H1 (cell line): ENCODE results near the gene CD96. TPM values are rescaled to one million over a fixed set of nuclear protein-coding genes. Genes with fewer than 3 reads are reported as not detected.

Experiments
- CTCF ChIA-PET: fragments of 300-600 bp; sonication (Branson Sonifier 250); formaldehyde crosslinking; loops from one replicate; lab custom pipeline; 2021; ENCODE audit not compliant: partially characterized antibody; lab: Charles Lee
- POLR2A ChIA-PET: fragments of 300-600 bp; sonication (Branson Sonifier 250); formaldehyde crosslinking; loops from one replicate; lab custom pipeline; 2021; ENCODE audit warnings: inconsistent platforms; ENCODE audit not compliant: partially characterized antibody; lab: Charles Lee
- DNase-seq, 2 experiments: peaks; one replicate each; pipeline versions ENCODE4 v3.0.0 to v3.0.0-alpha.2; 2010 to 2022; ENCODE audit warnings: low spot score in 2 of 2, low read depth in 1 of 2, mixed read lengths in 1 of 2
- FAIRE-seq: peaks from 2 replicates; lab custom pipeline; 2011; peaks lifted over from hg19 to GRCh38; lab: Jason Lieb, UNC
- H2AFZ ChIP-seq: 2 replicates; pipeline ENCODE4 v1.8.1; 2012; ENCODE audit warnings: low read length, inconsistent platforms
- H2AK5ac ChIP-seq: 2 replicates; pipeline ENCODE4 v1.6.1; 2013; ENCODE audit warnings: low read depth, low read length
- H2BK120ac ChIP-seq: replicated peaks from 2 replicates; pipeline ENCODE3; 2013; ENCODE audit warnings: low read depth, low read length, inconsistent platforms
- H2BK12ac ChIP-seq: 2 replicates; pipeline ENCODE4 v1.6.1; 2013; ENCODE audit warnings: low read depth, low read length
- H2BK15ac ChIP-seq: 2 replicates; pipeline ENCODE4 v1.6.1; 2013; ENCODE audit warnings: low read length
- H2BK20ac ChIP-seq: 2 replicates; pipeline ENCODE4 v1.6.1; 2013; ENCODE audit warnings: low read length
- H2BK5ac ChIP-seq: 2 replicates; pipeline ENCODE4 v1.6.1; 2013; ENCODE audit warnings: low read depth, low read length
- H3K14ac ChIP-seq: 2 replicates; pipeline ENCODE4 v1.6.1; 2013; ENCODE audit warnings: inconsistent platforms; ENCODE audit not compliant: insufficient read length
- H3K18ac ChIP-seq: 2 replicates; pipeline ENCODE4 v1.6.1; 2013; ENCODE audit warnings: low read length; ENCODE audit errors: extremely low read depth
- H3K23ac ChIP-seq: 2 replicates; pipeline ENCODE4 v1.6.1; 2013; ENCODE audit warnings: inconsistent platforms; ENCODE audit not compliant: insufficient read length
- H3K23me2 ChIP-seq: 2 replicates; pipeline ENCODE4 v1.6.1; 2013; ENCODE audit warnings: low read depth, low read length
- H3K27ac ChIP-seq: 2 replicates; pipeline ENCODE4 v1.6.1; 2011; ENCODE audit warnings: low read depth, low read length, inconsistent platforms
- H3K27me3 ChIP-seq, 4 experiments: replicated peaks in 1 of 4; 1 replicate in 1 of 4; 2 replicates in 3 of 4; pipeline versions ENCODE4 v1.6.1 to v1.8.1; 2011 to 2013; ENCODE audit warnings: low read length in 3 of 4, mild to moderate bottlenecking in 3 of 4, inconsistent platforms in 2 of 4, mixed read lengths in 2 of 4, moderate library complexity in 1 of 4; ENCODE audit not compliant: control insufficient read depth in 3 of 4, insufficient read depth in 3 of 4; ENCODE audit errors: extremely low read depth in 1 of 4
- H3K36me3 ChIP-seq, 4 experiments: 2 replicates each; pipeline versions ENCODE4 v1.6.1 to v1.8.1; 2011 to 2013; ENCODE audit warnings: mild to moderate bottlenecking in 4 of 4, low read length in 3 of 4, moderate library complexity in 2 of 4, control low read depth in 1 of 4, inconsistent platforms in 1 of 4; ENCODE audit not compliant: insufficient read depth in 4 of 4, control insufficient read depth in 2 of 4
- H3K4ac ChIP-seq: replicated peaks from 2 replicates; pipeline ENCODE3; 2013; ENCODE audit warnings: low read length, low read depth, mixed read lengths, inconsistent platforms; ENCODE audit not compliant: insufficient read length
- H3K4me1 ChIP-seq, 4 experiments: replicated peaks in 1 of 4; 1 replicate in 1 of 4; 2 replicates in 3 of 4; pipeline versions ENCODE4 v1.6.1 to v1.8.1; 2011 to 2013; ENCODE audit warnings: low read length in 3 of 4, inconsistent platforms in 2 of 4, mixed read lengths in 1 of 4; ENCODE audit not compliant: insufficient read depth in 4 of 4, control insufficient read depth in 3 of 4
- H3K4me2 ChIP-seq, 2 experiments: 2 replicates each; pipeline versions ENCODE4 v1.6.1 to v1.8.1; 2011 to 2013; ENCODE audit warnings: low read depth in 2 of 2, low read length in 2 of 2, control low read depth in 1 of 2, inconsistent platforms in 1 of 2, mild to moderate bottlenecking in 1 of 2; ENCODE audit not compliant: insufficient read depth in 1 of 2
- H3K4me3 ChIP-seq, 4 experiments: fragments of 200-600, 300-600 bp in 1 of 4; sonication (generic), shearing (Covaris generic), sonication (Bioruptor Twin) in 1 of 4; 2 replicates each; pipeline versions ENCODE4 v1.5.1 to v1.8.1; 2011 to 2016; ENCODE audit warnings: low read length in 4 of 4, low read depth in 3 of 4, control low read depth in 2 of 4, inconsistent platforms in 2 of 4, mild to moderate bottlenecking in 2 of 4, mixed read lengths in 1 of 4, moderate library complexity in 1 of 4; ENCODE audit not compliant: insufficient read depth in 2 of 4; ENCODE audit errors: extremely low read depth in 1 of 4
- H3K56ac ChIP-seq: replicated peaks from 2 replicates; pipeline ENCODE3; 2013; ENCODE audit warnings: low read depth, mild to moderate bottlenecking, mixed read lengths, low read length, inconsistent platforms; ENCODE audit not compliant: insufficient read length
- H3K79me1 ChIP-seq: 2 replicates; pipeline ENCODE4 v1.6.1; 2013; ENCODE audit warnings: low read depth, low read length, control low read depth
- H3K79me2 ChIP-seq, 2 experiments: 2 replicates each; pipeline versions ENCODE4 v1.6.1 to v1.8.1; 2012 to 2013; ENCODE audit warnings: low read length in 2 of 2, mild to moderate bottlenecking in 2 of 2, inconsistent platforms in 1 of 2; ENCODE audit not compliant: insufficient read depth in 2 of 2, control insufficient read depth in 1 of 2
- H3K9ac ChIP-seq, 4 experiments: replicated peaks in 1 of 4; 1 replicate in 1 of 4; 2 replicates in 3 of 4; pipeline versions ENCODE4 v1.6.1 to v1.8.1; 2011 to 2013; ENCODE audit warnings: low read depth in 3 of 4, low read length in 3 of 4, control low read depth in 2 of 4, mild to moderate bottlenecking in 2 of 4, moderate library complexity in 2 of 4, inconsistent platforms in 1 of 4; ENCODE audit errors: extremely low read depth in 1 of 4
- H3K9me3 ChIP-seq, 2 experiments: 2 replicates each; pipeline versions ENCODE4 v1.6.1 to v1.8.1; 2012 to 2013; ENCODE audit warnings: mild to moderate bottlenecking in 2 of 2, moderate library complexity in 2 of 2, control low read depth in 1 of 2, inconsistent platforms in 1 of 2, low read depth in 1 of 2, low read length in 1 of 2, mixed read lengths in 1 of 2; ENCODE audit not compliant: insufficient read depth in 2 of 2
- H4K20me1 ChIP-seq, 2 experiments: replicated peaks in 1 of 2; 2 replicates each; pipeline versions ENCODE3 to v1.8.1; 2011 to 2013; ENCODE audit warnings: inconsistent platforms in 2 of 2, low read length in 2 of 2, mild to moderate bottlenecking in 1 of 2; ENCODE audit not compliant: insufficient read depth in 2 of 2, control insufficient read depth in 1 of 2
- H4K5ac ChIP-seq: 2 replicates; pipeline ENCODE4 v1.6.1; 2013; ENCODE audit warnings: low read length, low read depth, mixed read lengths, inconsistent platforms; ENCODE audit not compliant: insufficient read length
- H4K8ac ChIP-seq: 2 replicates; pipeline ENCODE4 v1.8.0; 2013; ENCODE audit warnings: mild to moderate bottlenecking, moderate library complexity, low read length, inconsistent platforms; ENCODE audit not compliant: insufficient read depth; ENCODE audit errors: extremely low read depth
- H4K91ac ChIP-seq: replicated peaks from 2 replicates; pipeline ENCODE3; 2013; ENCODE audit warnings: low read length, mixed read lengths, inconsistent platforms; ENCODE audit not compliant: insufficient read length
- BACH1 ChIP-seq: IDR thresholded peaks from 2 replicates; pipeline ENCODE4 v1.6.1; 2012; ENCODE audit warnings: low read length, improper control_type of control experiment
- BCL11A ChIP-seq, 2 experiments: IDR thresholded peaks; one replicate each; pipeline ENCODE4 v1.6.1; 2011; ENCODE audit warnings: low read depth in 2 of 2, low read length in 2 of 2, mild to moderate bottlenecking in 2 of 2
- JUND ChIP-seq: IDR thresholded peaks from 2 replicates; pipeline ENCODE4 v1.6.1; 2011; ENCODE audit warnings: mild to moderate bottlenecking, improper control_type of control experiment, low read length
- SUZ12 ChIP-seq: fragments of 200-600 bp; sonication (generic); IDR thresholded peaks from 2 replicates; pipeline ENCODE4 v1.6.1; 2012; ENCODE audit warnings: mild to moderate bottlenecking, inconsistent platforms, low read length, moderate library complexity, mixed read lengths
- ZNF274 ChIP-seq: IDR thresholded peaks from 2 replicates; pipeline ENCODE4 v1.7.0; 2012; ENCODE audit warnings: low read length, borderline replicate concordance; ENCODE audit errors: extremely low read depth
- WGBS, 2 experiments: shearing (Covaris generic) in 1 of 2; methylation state at CpG; one replicate each; pipeline versions ENCODE4 v1.1.6 to v1.1.7; 2013 to 2015; ENCODE audit warnings: low lambda C conversion rate in 2 of 2, mixed read lengths in 2 of 2, inconsistent platforms in 1 of 2, low coverage in 1 of 2, missing lambda C conversion rate in 1 of 2; ENCODE audit not compliant: insufficient replicate concordance in 2 of 2, insufficient coverage in 1 of 2, insufficient read length in 1 of 2; ENCODE audit errors: extremely low coverage in 1 of 2, missing lambda C conversion rate in 1 of 2; 5-methylcytosine and 5-hydroxymethylcytosine counted together
- polyA plus RNA-seq, 7 experiments: library from polyadenylated mRNA; depleted of rRNA in 3 of 7; stranded (reverse) in 5 of 7; unstranded in 2 of 7; fragments of >200 nt in 5 of 7; fragments of 200-250 nt in 2 of 7; gene quantifications; 1 replicate in 5 of 7; 2 replicates in 1 of 7; 4 replicates in 1 of 7; pipeline versions ENCODE4 v1.2.1 to v1.2.3, GENCODE V29; 2011 to 2013; ENCODE audit warnings: missing spikeins in 2 of 7, mixed read lengths in 2 of 7
- total RNA-seq: library from RNA; stranded (reverse); fragmentation: NEBNext Ultra II Directional; extraction: Animal tissue kit (Norgen Biotek cat#: 25700); gene quantifications from 2 replicates; pipeline ENCODE4 v1.2.1, GENCODE V29; 2021

CD96 gene
- total and polyA plus RNA-seq, 2 of the 8 experiments (the other 6 are each of a cell fraction or from before 2014, with no cell fraction given) = not detected

DNA sequence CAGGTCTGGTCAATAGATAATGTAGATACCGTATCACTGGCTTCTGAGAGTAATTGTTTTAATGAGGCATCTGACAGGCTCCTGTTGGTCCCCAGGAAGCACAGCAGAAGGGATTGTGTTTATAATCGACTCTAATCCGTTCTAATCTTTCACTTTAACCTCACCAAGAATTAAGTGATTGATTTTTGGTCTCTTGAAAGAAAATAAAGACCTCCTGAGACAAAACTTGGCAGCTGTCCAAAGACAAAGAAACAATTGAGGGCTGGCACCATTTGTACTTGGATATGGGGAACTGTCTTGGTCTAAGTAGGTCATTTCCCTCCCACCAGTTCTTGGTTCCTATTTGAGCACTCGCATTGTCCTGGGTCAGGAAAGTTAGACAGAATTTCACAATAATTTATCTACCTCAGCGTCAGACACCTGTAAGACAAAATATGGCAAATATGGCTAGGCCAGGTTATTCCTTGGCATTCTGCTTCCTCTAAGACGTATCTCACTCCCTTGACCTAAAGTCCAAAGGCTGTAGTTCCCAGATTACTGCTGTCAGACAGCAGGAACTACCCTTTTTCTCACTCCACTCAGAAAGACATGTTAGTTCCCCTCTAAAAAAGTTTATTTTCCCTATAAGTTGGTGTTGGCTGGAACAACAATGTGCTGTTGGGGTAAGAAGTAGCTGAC, 22.7 kb upstream of the CD96 start:
- Histone ChIP-seq H4K20me1 (no peaks in the 10 kb centered on the region), H3K4me3 (no peak overlapping the region), H2BK15ac (no peak overlapping the region), H3K18ac (no peak overlapping the region), H3K14ac (no peak overlapping the region), H4K8ac (no peak overlapping the region), H4K5ac (no peak overlapping the region), H2BK12ac (no peak overlapping the region), H4K91ac (no peak overlapping the region), H3K27me3 (no peaks in the 10 kb centered on the region), H3K9ac (no peak overlapping the region), H2BK5ac (no peak overlapping the region), H3K56ac (no peak overlapping the region), H3K4ac (no peak overlapping the region), H3K9me3 (no peaks in the 10 kb centered on the region), H3K4me1 (no peaks in the 10 kb centered on the region; a peak in 1 of 7 replicates), H2AFZ (no peak overlapping the region), H3K36me3 (no peaks in the 10 kb centered on the region), H3K79me1 (no peaks in the 10 kb centered on the region), H2AK5ac (no peak overlapping the region), H2BK120ac (no peak overlapping the region), H3K23me2 (no peaks in the 10 kb centered on the region), H3K23ac (no peak overlapping the region), H3K4me2 (no peak overlapping the region), H3K27ac (no peak overlapping the region), H2BK20ac (no peak overlapping the region), H3K79me2 (no peaks in the 10 kb centered on the region)
- ChIA-PET POLR2A (no interaction called here), CTCF (interaction anchor here (0.7 to 1.1 kb wide), 2 partner anchors 12 to 117 kb away, joined by 3 read pairs; no protein-coding TSS in a partner anchor)
- TF ChIP-seq SUZ12 (no peak), BACH1 (no peak), ZNF274 (no peak), BCL11A (IDR thresholded peaks at IDR 0.05; ENCODE audit: low read depth in 2 of 2, low read length in 2 of 2) (no peak), JUND (no peak)
- FAIRE-seq = no peak
- no peak for DNase-seq
- 87% methylated on average over 6 of the region's 6 CpGs; no CpG with 5 or more reads in 1 of the 2 experiments for WGBS, 2 experiments
